HG02763 (cell line): Measurements from ENCODE around the gene SLC43A2.

Source experiments
- ATAC-seq: cut with Tn5 transposase; IDR thresholded peaks from one replicate; pipeline ENCODE4 v1.9.1; 2021; ENCODE audit warnings: mild to moderate bottlenecking, moderate library complexity; ENCODE audit not compliant: unreplicated experiment

The SLC43A2 gene

DNA sequence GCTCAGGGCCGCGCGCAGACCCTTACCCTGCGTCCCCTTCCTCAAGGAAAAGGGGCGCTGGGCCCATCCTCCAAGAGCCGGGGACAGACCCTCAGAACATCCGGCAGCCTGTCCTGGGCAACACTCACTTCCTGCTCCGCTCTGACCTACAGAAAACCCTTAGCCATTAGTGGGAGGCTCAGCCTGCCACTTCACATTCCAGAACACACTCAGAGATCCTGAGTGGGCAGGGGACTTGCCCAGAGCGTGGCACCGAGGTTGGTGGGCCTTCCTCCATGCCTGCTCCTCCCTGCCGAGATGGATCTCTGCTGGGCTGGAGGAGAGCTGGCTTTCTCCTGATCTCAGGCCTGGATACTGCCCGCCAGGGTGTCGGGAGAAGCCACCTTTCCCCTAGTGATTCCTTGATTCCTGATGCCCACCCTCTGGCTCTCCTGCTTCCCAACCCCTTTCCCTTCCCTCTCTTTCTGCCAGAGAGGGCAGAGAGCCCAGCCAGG lies 15.4 kb upstream of the SLC43A2 start:
- no peak for ATAC-seq

DNA sequence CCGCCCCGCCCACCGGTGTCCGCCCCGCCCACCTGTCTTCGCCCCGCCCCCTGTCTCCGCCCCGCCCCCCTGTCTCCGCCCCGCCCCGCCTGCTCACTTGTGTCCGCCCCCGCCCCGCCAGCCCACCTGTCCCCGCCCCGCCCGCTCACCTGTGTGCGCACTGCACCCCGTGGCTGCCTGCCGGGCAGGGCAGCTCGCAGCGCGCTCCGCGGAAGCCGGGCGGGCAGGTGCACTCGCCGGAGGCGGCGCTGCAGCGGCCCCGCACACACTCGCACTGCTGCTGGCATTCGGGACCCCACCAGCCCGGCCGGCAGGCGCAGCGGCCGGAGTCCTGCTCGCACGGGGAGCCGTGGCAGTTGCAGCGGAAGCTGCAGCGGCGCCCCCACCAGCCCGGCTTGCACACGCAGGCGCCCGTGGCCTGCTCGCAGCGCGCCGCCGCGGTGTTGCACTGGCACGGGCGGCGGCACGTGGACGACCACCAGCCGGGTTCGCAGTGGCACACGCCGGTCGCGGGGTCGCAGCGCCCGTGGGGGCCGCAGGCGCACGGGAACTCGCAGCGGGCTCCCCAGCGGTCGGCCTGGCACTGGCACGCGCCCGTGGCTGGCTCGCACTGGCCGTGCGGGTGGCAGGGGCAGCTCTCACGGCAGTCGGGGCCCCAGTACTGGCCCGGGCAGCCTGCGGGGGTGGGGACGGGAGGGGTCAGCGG lies 14.8 kb upstream of the SLC43A2 start:
- no peak for ATAC-seq

DNA sequence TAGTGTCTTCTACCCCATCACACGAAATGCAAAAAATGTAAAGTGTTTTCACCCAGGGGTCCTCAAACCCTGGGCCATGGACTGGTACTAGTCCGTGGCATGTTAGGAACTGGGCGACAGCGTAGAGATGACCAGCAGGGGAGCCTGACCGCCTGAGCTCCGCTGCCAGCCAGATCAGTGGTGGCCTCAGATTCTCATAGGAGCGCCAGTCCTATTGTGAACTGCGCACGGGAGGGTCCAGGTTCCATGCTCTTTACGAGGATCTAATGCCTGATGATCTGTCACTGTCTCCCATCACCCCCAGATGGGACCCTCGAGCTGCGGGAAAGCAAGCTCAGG lies 12.4 kb upstream of the SLC43A2 start:
- no peak for ATAC-seq

DNA sequence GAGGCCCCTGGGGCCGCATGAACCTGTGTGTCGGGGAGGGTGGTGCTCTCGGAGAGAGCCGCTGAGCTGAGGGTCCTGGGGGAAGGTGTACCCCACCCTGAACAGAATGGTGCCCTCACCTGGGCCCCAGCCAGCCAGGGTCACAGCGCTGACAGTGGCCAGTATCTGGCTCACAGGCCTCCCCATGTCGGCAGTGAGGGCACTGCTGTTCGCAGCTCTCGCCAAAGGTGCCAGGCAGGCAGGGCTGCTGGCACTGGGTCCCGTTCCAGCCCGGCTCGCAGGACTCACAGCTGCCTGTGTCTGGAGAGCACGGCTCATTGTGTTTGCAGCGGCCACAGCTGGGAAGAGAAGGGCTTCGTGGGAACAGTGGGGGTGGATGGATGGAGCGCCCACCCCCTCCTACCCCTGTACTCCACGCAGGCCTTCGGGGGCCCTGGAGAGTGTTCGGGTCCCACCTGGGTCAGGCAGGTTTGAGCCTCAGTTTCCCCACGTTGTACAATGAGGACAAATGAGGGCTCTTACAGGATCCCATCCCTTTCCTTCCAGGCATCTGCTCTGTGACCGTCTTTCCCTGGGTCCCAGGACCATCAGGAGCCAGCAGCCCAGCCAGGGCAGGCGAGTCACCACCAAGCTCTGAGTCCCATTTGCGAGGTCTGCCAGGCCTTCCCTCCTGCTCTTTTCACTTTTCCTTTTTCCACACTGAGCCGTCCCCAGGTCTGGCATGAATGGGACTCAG lies 11.9 kb upstream of the SLC43A2 start:
- ATAC-seq = no peak

DNA sequence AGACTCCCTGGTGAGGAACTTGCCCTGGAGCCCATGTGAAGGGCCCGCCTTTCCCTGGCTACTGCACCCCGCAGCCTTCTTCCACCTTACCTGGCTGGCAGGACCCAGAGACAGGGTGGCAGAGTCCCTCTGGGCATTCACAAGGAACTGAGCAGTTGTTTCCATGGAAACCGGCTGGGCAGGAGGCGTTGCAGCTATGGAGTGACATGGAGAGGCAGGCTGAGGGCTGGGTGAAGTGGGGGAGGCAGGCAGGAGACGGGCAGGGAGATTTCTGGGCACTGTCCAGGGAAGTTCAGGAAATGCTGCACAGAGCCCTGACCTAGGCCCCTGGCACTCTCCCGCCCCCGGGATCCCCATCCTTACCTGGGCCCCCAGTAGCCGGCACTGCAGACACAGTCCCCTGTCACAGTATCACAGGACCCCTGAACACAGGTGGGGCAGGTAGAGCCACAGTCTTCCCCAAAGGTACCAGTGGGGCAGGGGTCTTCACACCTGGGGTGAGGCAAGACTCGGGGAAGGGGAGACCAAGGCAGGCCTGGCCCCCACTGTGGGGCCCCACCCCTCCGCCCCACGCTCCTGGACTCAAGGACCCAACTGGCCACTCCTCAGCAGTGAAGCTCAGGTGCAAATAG lies 11.0 kb upstream of the SLC43A2 start:
- no peak for ATAC-seq

DNA sequence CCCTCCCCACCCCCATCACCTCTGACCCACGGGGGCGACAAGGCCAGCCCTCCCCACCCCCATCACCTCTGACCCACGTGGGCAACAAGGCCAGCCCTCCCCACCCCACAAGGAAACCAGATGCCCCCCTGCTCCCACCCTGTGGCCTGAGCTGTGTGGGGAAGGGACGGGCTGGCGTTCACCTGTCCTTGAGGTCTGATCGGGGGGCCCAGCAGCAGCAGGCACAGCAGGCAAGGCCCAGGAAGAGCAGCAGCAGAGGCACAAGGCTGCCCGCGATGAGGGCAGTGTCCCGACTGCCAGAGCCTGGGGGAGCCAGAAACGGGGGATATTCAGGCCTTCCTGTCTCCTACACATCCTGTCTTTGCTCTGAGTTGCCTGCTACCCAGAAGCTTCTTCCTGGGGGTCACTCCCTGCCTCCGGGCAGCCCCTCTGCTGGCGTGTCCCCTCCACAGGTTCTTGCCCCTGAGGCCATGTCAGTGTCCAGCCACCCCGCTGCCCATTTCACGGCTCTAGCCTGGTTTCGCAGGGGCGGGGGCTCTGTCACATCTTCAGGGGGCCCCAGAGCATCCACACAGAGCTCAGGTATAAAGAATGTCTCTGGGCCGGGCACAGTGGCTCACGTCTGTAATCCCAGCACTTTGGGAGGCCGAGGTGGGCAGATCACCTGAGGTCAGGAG lies 10.1 kb upstream of the SLC43A2 start:
- no peak for ATAC-seq

DNA sequence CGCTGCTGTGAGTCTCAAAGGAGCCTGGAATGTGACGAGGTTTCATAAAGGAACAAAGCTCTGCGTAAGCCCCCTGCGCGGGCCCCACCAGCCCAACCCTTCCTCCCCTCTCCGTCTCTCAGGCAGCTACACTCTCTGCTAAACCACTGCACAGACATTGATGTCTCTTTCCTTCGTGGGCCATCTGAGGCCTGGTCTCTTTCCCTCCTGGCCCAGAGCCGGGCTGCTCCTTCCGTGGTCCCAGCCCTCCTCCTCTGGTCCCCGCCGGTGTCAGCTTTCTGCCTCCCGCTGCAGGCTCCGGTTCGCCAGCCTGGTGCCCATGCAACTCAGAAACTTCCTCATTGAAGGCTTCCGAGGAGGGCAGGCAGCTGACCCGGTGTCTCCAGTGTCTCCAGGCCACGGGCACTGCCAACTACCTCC lies 9.5 kb upstream of the SLC43A2 start:
- no peak for ATAC-seq

DNA sequence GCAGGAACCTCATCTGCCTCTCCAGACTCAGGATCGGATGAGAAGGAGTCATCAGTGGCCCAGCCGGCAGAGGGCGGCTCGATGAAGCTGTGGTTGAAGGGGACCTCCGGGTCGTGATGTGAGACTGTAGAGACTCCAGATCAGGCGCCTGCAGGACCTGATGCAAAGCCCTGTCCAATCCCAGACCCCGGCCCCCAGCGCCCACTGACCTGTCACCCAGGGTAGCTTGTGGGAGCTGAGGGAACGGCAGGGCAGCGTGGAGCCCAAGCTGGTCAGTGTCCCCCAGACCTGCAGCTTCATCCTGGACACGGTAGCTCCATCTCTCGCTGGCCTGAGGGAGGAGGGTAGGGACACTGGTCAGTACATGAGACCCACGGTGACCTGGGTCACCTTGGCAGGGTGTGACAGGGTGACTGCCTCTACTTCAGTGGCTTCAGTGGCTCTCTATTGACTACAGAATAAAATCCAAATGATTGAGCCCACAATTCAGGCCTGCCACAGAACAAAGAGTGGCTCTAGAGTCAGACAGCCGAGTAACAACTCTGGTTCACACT lies 8.2 kb upstream of the SLC43A2 start:
- ATAC-seq = no peak

DNA sequence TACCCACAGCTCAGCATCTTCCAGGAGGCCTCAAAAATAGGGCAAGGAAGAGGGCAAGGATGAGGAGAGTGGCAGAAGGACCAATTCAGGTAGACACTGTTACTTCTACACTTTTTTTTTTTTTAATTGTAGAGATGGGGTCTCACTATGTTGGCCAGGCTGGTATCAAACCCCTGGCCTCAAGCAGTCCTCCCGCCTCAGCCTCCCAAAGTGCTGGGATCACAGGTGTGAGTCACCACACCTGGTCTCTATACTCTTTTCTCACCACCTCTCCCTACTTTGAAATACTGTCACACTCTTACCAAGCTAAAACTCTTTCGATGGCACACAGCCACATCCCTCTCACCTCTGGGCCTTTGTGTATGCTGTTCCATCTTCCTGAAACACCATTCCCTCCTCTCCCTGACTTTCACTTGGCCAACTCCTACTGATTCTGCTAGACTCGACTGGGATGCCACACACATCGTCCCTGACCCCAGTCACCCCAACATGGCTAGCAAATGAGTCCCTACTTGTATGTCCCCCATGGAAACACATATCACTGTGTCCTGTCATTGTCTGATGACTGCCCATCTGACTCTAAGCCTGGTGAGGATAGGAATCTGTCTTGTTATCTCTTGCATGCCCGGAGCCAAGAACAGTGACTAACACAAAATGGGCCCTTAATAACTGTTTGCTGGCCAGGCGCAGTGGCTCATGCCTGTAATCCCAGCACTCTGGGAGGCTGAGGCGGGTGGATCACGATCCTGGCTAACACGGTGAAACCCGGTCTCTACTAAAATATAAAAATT lies 7.2 kb upstream of the SLC43A2 start:
- ATAC-seq = no peak

DNA sequence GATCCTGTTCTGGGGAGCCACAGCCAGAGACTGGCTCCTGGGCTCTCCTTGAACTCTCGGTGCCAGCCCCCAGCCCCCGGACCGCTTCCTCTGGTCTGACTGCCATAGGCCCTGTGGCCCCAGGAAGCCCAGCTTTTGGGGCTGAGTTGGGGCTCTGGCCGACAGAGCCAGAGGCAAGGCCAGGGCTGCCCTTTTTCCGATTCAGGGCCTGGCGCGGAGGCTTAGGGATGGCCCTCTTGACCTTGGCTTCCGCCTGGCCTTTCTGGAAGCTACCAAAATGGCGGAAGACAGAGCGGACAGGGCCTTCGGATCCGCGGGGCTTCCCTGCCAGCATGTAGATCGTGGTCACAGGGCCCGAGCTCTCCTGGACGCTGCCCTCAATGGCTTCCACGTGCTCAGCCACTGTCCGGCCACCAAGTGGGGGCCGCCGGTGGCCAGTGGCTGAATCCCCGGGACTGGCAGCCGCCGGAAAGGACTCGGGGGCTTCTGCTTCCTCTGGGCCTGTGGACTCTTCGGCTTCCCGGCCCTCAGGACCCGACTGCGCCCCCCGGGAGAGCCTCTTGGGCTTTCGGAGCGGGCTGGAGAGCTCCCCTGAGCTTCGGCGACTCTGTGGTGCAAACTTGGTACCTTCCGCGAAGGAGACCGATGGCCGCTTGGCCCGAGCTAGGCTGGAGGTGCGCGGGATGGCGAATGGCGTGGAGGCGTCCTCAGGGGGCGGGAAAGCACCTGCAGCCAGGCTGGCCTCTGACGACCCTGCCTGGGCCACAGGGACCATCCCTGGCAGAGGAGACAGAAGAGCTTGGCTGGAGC lies 6.4 kb upstream of the SLC43A2 start:
- no peak for ATAC-seq

DNA sequence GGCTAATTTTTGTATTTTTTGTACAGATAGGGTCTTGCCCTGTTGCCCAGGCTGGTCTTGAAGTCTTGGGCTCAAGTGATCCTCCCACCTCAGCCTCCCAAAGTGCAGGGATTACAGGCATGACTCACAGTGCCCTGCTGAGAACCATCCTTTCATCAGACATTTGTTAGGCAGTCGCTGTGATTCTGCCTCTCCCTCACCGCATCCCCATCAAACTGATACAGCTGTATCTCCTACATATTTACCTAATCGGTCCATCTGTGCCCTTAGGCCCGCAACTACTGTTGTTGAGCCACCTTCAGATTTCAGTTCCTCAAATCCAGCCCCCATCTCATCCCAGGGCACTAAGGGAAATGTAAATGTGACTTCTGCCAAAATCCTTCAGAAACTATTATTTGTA lies 2.0 kb upstream of the SLC43A2 start:
- ATAC-seq = no peak

DNA sequence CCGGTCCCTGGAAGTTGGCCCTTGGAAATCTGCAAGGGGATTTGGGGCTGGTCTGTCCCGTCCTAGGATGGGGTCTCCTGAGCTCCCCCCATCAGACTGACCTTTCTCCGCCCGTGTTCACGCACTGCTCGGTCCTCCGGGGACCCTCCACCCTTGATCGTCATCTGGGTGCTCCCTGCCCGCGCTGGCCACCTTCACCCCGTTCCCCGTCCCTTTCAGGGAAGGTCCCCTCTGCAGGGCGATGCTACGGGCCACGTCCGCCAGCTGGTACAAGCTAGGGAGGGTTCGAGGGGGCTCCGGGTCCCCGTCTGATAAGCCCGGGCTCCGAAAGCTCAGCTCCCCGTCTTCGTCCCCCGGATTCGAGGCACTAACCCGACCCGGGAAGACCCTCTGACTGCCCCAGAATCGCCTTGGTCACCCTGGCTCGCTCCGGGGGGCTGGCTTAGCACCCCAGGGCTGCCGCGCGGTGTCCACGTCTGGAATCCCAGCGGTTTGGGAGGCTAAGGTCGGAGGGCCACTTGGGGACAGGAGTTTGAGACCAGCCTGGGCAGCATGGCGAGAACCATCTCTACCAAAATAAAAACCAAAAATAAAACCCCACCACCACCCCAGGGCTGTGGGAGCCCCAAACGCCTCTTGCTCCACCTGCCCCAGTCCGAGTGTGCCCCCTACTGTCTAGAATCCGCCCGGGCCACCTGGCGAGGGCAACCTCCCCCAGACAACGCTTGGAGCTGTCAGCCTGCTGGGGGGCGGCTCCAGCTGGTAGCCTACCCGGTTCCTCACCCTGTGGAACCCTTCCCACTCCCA lies 1.1 kb upstream of the SLC43A2 start:
- ATAC-seq = no peak

DNA sequence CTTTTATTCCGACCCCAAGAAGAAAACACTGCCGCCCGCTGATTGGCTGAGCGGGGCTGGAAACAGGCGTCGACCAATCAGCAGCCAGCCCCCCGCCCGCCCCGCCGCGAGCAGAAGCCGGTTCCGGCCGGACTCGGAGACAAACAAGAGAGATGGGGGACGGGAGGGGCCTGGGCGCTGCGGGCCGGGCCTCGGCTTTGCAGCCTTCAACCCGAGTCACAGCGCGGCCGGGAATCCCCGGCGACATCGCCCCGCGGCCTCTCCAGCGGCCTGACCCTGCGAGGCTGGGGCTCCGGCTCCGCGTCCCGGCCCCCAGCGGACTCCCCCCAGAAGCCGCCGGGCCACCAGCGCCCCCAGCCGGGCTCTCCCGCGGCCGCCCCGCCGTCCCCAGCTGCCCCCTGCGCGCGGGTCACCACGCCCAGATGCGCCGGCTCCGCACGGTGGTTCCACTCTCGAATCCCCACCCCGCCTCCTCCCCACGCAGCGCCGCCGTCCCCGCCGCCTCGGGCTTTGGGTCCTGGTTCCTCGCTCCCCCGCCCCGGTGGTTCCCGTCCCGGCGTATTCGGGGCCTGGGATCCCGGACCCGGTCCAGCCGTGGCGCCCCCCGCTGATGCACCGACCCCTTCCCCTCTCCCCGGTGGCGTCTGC lies 346 bp upstream of the SLC43A2 start:
- peak; percentile 50 for ATAC-seq

DNA sequence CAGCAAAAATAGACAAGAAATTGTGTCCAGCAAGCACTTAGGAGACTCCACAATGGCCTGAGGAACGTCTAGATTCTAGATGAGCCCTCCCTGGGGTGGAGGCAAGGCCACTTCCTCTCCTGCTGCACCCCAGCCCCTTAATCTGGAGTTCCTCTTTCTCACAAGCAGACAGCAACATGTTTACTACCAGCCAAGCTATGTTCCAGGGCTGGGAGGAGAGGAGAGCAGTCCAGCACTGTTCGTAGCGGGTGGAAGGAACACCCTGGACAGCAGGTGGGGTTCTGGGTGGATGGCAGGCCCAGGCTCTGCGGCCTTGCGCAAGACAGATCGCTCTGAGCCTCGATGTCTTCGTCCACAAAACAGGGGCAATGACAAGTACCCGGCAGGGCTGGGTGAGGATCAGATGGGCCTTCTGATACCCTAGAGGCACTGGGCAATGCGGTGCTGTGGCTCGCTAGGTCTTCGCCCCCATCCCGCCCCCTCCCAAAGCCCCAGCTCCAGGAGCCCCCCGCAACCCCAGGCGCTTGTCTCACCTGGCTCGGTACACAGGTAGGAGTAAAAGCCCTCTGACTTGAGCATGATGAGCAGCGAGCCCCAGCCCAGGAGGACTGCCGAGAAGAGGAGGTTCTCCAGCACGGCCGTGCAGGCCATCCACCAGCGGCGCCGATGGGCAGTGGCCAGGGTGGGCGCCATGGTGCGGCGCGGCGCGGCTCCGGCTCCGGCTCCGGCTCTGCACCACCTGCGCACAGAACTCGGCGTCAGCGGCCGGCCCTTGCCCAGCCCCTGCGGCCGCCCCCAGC lies 1.3 kb downstream of the SLC43A2 start:
- no peak for ATAC-seq

DNA sequence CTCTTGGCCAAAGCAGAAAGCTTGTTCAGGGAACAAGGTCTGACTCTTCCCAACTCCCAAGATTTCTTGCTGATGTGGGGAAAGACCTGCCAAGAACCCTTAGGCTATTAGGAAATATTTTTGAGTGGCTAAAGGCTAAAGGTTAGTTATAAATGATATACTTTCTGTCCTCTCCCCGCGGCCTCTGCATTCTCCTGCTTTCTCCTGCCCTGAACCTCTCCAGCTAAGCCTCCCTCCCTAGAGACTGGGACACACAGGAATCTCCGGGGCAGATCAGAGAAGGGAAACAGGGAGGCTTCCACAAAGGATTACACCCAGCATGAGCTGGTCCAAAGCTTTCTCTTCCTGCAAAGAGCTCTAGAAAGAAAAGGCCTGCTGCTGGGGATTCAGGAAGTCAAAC lies 2.3 kb downstream of the SLC43A2 start:
- ATAC-seq = no peak

DNA sequence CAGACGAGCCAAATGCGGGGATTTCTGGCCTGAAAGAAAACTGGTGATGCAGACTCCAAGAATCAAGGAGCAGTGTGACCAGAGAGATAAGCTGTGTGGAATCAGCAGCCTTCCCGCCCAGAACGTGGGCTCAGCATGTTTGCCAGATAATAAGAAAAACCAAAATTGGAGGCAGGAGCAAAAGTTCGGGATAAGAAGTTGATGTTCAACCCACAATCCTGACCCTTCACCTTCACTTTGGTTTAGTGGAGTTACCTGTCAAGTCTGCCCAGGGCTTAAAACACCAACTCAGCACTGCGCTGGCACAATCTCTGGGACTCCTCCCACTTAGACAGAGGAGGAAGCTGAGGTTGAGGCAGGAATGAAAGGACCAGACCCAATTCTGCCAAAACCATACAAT lies 3.1 kb downstream of the SLC43A2 start:
- ATAC-seq = no peak

DNA sequence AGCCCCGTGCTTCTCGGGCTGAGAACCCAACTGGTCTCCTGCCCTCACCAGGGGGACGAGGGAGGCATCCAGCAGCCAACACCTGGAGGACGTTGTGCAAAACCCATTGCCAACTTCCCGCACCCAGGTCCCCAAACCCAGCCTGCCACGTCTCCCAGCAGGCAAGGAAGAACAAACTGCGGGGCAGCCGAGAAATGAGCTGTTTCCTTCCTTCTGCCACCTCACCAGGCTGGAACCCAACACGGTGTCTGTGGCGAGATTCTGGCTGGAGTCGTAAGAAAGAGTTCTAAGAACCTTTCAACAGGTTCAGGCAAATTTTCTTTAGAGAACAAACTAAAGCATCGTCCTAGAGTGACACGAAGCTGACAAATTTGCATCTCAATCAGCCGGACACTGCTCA lies 3.6 kb downstream of the SLC43A2 start:
- ATAC-seq = no peak

DNA sequence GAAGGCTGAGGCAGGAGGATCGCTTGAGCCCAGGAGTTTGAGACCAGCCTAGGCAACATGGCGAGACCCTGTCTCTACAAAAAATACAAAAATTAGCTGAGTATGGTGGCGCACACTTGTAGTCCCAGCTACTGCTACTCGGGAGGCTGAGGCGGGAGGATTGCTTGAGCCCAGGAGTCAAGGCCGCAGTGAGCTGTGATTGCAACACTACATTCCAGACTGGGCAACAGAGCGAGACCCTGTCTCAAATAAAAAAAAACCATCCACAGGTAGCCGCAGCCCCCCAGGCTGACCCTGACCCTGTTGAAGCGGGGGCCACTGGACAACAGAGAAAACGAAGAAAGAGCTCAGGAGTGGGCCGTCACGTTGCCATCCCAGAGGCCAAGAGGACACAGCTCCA lies 4.0 kb downstream of the SLC43A2 start:
- no peak for ATAC-seq
